Ecto neural progenitor cell (in vitro differentiated cells): Measurements from ENCODE around the gene TRIM6.
"Not testable (repeated sequence)": the region's sequence is repeated elsewhere in the genome, so short reads cannot be mapped to it uniquely, and the experiment has no call there.

Experiments
- DNase-seq: peaks from one replicate; pipeline ENCODE4 v3.0.0-alpha.2; 2018; ENCODE audit warnings: low spot score

TRIM6 gene

GRCh38 chr11:5596607-5597201 is at the start of gene TRIM6:
TRIM6 (plus strand) TSS chr11:5596637; CDS start chr11:5596898, 261 bp downstream.
- DNase-seq: peak; percentile 73

- no peak for DNase-seq
These were observed 48.5 kb upstream of the TRIM6 start for GRCh38 chr11:5547982-5548381.

GRCh38 chr11:5548440-5548839 is 48.0 kb upstream of the TRIM6 start, which contains the start of gene OR52H1:
OR52H1 (minus strand) TSS chr11:5548540; CDS start chr11:5545505, 3,035 bp downstream.
- no peak for DNase-seq

GRCh38 chr11:5550440-5551095 is 45.9 kb upstream of the TRIM6 start:
- no peak for DNase-seq

GRCh38 chr11:5553343-5553742 is 43.1 kb upstream of the TRIM6 start:
- no peak for DNase-seq

- no peak for DNase-seq
These were observed 39.7 kb upstream of the TRIM6 start for GRCh38 chr11:5556596-5557188.

- DNase-seq: no peak
These were observed 38.7 kb upstream of the TRIM6 start for GRCh38 chr11:5557751-5558150.

- DNase-seq: no peak
These were observed 32.0 kb upstream of the TRIM6 start for GRCh38 chr11:5564259-5565019.

GRCh38 chr11:5574654-5575053 is 21.8 kb upstream of the TRIM6 start:
- no peak for DNase-seq

GRCh38 chr11:5575152-5575551 is 21.3 kb upstream of the TRIM6 start:
- DNase-seq: no peak

- no peak for DNase-seq
These were observed 19.3 kb upstream of the TRIM6 start for GRCh38 chr11:5577101-5577500.

- DNase-seq: no peak
These were observed 15.9 kb upstream of the TRIM6 start, which contains the start of gene OR52B6 for GRCh38 chr11:5580577-5580976. OR52B6 (plus strand) TSS chr11:5580877; CDS start chr11:5580877, 0 bp downstream.

- no peak for DNase-seq
These were observed 15.4 kb upstream of the TRIM6 start for GRCh38 chr11:5581014-5581413.

- DNase-seq: not testable (repeated sequence)
These were observed 12.0 kb upstream of the TRIM6 start for GRCh38 chr11:5584458-5584857.

- DNase-seq: not testable (repeated sequence)
These were observed 6.5 kb upstream of the TRIM6 start for GRCh38 chr11:5589906-5590305.

- DNase-seq: no peak
These were observed 4.8 kb upstream of the TRIM6 start for GRCh38 chr11:5591613-5592012.

- no peak for DNase-seq
These were observed 3.8 kb upstream of the TRIM6 start for GRCh38 chr11:5592615-5593014.

GRCh38 chr11:5593146-5593545 is 3.3 kb upstream of the TRIM6 start:
- no peak for DNase-seq

- DNase-seq: no peak
These were observed 1.5 kb downstream of the TRIM6 start for GRCh38 chr11:5597953-5598352.

GRCh38 chr11:5600374-5600851 is 4.0 kb downstream of the TRIM6 start:
- DNase-seq: peak; percentile 77

- not testable (repeated sequence) for DNase-seq
These were observed 6.4 kb downstream of the TRIM6 start for GRCh38 chr11:5602791-5603190.

- DNase-seq: no peak
These were observed 6.9 kb downstream of the TRIM6 start for GRCh38 chr11:5603326-5603725.
